RWPE1 (cell line): ENCODE results near the gene TRAF5.

ENCODE experiments used
- CTCF ChIA-PET: fragments of 350-600 bp; sonication (Branson Sonifier 250); formaldehyde crosslinking; extraction: SDS; loops from one replicate; lab custom pipeline; 2021; lab: Yijun Ruan, JAX
- POLR2A ChIA-PET: fragments of 400-600 bp; formaldehyde crosslinking; extraction: SDS; loops from one replicate; lab custom pipeline; 2020; ENCODE audit warnings: antibody characterized with exemption; ENCODE audit not compliant: low non-redundant PET; lab: Yijun Ruan, JAX
- DNase-seq: peaks from one replicate; pipeline ENCODE4 v3.0.0; 2012; ENCODE audit warnings: low spot score
- H3K27ac ChIP-seq: fragments of 450-650 bp; 2 replicates; pipeline ENCODE4 v1.5.1; 2017
- TF ChIP-seq, protein P1 (sequence below): fragments of 450-650 bp; conservative IDR thresholded peaks from 2 replicates; pipeline ENCODE4 v1.5.1; 2017; ENCODE audit warnings: low read depth, mild to moderate bottlenecking

TRAF5 gene

DNA sequence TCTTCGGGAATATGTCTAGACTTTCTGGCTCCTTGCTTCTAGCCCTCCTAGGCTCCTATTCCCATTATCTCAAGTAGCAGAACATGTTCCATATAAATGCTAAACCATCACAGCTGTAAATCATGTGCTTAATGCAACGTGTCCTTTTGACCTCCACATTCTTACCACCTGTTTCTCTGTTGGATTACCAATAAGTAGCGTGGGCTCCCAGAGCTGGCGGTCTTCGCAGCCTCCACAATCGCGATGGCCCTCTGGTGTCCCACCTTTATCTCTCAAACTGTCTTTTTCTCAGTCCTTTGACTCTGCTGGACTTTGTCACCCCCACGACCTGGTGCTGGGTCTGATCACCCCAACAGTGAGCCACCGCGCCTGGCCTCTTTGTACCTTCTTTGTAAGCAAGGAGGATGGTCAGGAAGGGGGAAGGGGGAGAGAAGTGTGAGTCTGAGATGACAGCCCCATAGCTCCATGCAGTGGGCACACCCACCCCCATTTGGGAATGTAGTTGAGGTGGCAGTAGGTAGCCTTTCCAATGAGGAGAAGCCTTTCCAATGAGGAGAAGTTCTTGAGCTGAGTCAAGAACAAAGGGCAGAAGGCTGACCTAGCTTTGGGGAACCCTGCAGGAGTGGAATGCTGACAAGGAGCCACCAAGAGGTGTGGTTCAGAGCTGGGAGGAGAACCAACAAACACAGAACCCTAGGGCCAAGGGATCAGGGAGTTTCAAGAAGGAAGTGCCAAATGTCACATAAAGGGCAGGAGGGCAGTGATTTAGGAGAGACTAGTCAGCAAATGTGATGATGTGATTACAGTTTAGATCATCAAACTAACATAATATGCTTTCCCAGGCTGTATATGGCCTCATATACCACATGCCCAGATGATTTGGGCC is 14.2 kb downstream of the TRAF5 start:
- H3K27ac ChIP-seq: no peak overlapping the region
- ChIA-PET POLR2A (no interaction called here), CTCF (no interaction called here)
- DNase-seq: no peak
- TF ChIP-seq, protein P1, sequence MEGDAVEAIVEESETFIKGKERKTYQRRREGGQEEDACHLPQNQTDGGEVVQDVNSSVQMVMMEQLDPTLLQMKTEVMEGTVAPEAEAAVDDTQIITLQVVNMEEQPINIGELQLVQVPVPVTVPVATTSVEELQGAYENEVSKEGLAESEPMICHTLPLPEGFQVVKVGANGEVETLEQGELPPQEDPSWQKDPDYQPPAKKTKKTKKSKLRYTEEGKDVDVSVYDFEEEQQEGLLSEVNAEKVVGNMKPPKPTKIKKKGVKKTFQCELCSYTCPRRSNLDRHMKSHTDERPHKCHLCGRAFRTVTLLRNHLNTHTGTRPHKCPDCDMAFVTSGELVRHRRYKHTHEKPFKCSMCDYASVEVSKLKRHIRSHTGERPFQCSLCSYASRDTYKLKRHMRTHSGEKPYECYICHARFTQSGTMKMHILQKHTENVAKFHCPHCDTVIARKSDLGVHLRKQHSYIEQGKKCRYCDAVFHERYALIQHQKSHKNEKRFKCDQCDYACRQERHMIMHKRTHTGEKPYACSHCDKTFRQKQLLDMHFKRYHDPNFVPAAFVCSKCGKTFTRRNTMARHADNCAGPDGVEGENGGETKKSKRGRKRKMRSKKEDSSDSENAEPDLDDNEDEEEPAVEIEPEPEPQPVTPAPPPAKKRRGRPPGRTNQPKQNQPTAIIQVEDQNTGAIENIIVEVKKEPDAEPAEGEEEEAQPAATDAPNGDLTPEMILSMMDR: no peak

DNA sequence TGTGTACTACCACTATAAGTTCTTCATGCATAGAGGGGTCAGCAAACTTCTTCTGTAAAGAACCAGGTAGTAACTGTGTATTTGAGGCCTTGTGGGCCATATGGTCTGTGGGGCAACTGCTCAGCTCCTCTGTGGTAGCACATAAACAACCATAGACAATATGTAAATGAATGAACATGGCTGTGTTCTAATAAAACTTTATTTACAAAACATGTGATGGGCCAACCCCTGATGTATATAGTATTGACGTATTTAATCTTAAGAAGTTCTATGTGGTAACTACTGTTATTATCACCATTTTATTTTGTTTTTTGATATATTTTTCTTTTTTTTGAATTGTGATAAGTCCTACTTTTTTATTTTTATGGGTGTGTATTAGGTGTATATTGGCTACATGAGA is 15.4 kb downstream of the TRAF5 start:
- ChIA-PET CTCF (no interaction called here), POLR2A (no interaction called here)
- TF ChIP-seq, protein P1: no peak
- no peak for DNase-seq
- no peak overlapping the region for H3K27ac ChIP-seq

DNA sequence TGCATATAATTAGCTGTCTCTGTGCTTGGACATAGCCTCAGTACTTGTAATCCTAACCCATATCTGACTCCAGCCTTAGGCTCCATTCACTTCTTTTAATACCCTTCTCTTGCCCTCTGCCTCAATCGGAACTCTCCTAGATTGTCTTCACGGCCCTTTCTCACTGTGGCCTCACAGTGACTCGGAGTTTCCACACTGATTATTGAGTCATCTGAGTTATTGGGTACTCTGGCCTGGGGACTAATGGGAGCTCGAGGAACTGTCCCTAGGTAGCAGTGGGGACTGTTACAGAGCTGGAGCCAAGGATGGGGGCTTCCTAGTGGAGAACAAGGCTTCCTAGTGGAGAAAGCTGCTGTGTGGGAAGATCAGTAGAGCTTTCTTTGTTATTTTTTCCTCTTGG is 17.0 kb downstream of the TRAF5 start:
- TF ChIP-seq, protein P1: no peak
- no peak for DNase-seq
- ChIA-PET POLR2A (no interaction called here), CTCF (interaction anchor here (0.7 kb wide), 1 partner anchor 127 kb away, joined by 4 read pairs; no protein-coding TSS in a partner anchor)
- H3K27ac ChIP-seq: no peak overlapping the region

DNA sequence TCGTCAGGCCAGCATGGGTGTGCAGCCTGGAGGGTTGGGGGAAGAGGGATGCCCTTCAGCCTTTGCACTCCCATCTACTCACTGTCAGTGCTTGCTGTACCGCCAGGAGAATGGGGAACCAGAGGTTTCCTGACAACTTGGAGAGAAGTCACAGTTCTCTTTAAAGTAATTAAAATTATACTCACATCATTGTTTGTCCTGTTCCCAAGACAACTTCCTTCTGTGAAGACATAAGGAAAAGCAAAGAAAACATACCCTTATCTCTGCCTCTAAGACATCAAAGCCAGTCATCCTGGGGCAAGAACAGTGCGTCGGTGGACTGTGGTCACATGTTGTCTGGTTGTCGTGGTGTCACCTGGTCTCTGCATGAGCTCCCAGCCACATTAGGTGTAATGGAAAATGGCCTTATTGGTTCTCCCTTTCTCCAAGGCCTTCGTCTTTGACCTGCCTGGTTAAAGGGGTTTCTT is 17.6 kb downstream of the TRAF5 start:
- POLR2A ChIA-PET: no interaction called here

DNA sequence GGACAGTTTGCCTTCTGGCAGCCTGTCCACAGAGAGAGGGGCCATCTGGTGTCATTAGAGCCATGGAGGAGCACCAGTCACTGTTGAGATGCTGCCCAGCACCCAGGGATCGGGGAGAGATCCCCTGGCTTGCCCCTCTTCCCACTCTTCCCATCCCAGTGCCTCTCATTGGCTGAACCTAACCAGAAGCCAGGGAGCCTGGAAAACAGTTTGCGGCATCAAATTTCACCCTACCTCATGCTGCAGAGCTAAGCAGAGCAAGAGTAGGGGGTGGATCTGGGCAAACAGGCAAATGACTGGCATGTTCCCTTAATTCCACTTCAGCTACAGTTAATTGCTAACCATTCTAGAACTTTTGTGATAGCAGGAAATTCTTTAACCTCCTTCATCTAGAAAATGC is 19.1 kb downstream of the TRAF5 start:
- TF ChIP-seq, protein P1: no peak
- no peak for DNase-seq
- POLR2A ChIA-PET: no interaction called here
- no peak overlapping the region for H3K27ac ChIP-seq
- CTCF ChIA-PET: interaction anchor here (0.7 kb wide), 1 partner anchor 1412 kb away, joined by 3 read pairs; no protein-coding TSS in a partner anchor

More for the DNA sequence above, 17.6 kb downstream of the TRAF5 start:
- DNase-seq: no peak
- CTCF ChIA-PET: interaction anchor here (0.7 kb wide), 1 partner anchor 126 kb away, joined by 4 read pairs; no protein-coding TSS in a partner anchor
- TF ChIP-seq, protein P1: no peak
- no peak overlapping the region for H3K27ac ChIP-seq

DNA sequence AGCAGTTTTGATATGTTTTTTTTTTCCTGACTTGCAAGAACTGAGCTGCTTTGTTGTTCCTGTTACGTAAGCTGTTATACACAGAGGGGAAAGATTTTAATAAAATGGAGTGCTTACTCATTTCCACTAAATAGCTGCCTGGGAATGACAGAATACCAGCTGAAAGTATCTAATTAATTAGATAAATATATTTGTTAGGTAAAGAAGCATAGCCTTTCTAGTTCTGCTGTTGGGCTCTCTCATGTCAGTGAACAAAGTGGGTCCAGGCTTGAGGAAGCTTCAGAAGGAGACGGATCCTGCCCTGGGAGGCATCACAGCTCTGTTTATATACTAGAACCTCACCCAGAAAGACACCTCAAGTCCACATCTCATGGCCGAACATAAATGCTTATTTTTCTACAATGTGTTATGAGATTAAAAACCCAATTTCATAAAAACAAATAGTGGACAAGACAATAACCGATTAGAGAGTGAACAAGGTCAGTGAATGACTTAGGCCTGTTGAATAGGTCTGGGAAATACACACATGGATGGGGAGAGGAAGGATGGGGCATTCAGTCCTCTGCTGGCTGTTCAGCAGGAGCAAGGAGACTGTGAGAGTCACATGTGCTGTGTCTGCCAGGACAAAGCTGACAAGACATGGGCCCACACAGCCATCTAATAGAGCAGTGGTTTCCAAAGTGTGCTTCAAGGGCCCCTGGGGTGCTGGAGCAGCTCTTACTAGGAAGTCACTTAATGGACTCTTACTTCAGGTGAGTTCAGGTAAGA is 20.6 kb downstream of the TRAF5 start:
- no peak overlapping the region for H3K27ac ChIP-seq
- DNase-seq: no peak
- TF ChIP-seq, protein P1: no peak
- ChIA-PET POLR2A (no interaction called here), CTCF (interaction anchor here (1.5 kb wide), 1 partner anchor 24 kb away, joined by 4 read pairs; no protein-coding TSS in a partner anchor)
